Endothelial cell (in vitro differentiated cells): Measurements from ENCODE around the gene YTHDF2. TPM values are rescaled to one million over a fixed set of nuclear protein-coding genes. Genes with fewer than 3 reads are reported as not detected.

Experiments
- DNase-seq: peaks from one replicate; pipeline ENCODE4 v3.0.0; 2021; ENCODE audit warnings: low spot score
- H3K27ac Mint-ChIP-seq: one replicate; pipeline ENCODE4 v1.8.0; 2021; ENCODE audit warnings: mixed read lengths, inconsistent platforms; ENCODE audit not compliant: unreplicated experiment
- H3K27me3 Mint-ChIP-seq: one replicate; pipeline ENCODE4 v1.8.0; 2021; ENCODE audit warnings: mild to moderate bottlenecking, moderate library complexity, mixed read lengths, inconsistent platforms; ENCODE audit not compliant: unreplicated experiment
- H3K36me3 Mint-ChIP-seq: one replicate; pipeline ENCODE4 v1.8.0; 2021; ENCODE audit warnings: mild to moderate bottlenecking, low read depth, mixed read lengths, inconsistent platforms; ENCODE audit not compliant: unreplicated experiment
- H3K4me1 Mint-ChIP-seq: one replicate; pipeline ENCODE4 v1.8.0; 2021; ENCODE audit warnings: mild to moderate bottlenecking, mixed read lengths, inconsistent platforms; ENCODE audit not compliant: unreplicated experiment
- H3K4me3 Mint-ChIP-seq: one replicate; pipeline ENCODE4 v1.8.0; 2021; ENCODE audit warnings: mild to moderate bottlenecking, mixed read lengths, inconsistent platforms; ENCODE audit not compliant: unreplicated experiment
- H3K9me3 Mint-ChIP-seq: one replicate; pipeline ENCODE4 v1.8.0; 2021; ENCODE audit warnings: mixed read lengths, inconsistent platforms; ENCODE audit not compliant: unreplicated experiment
- total RNA-seq: library from RNA; stranded (reverse); fragmentation: NEBNext Ultra II Directional; extraction: Animal tissue kit (Norgen Biotek cat#: 25700); gene quantifications from one replicate; pipeline ENCODE4 v1.2.1, GENCODE V29; 2021; ENCODE audit not compliant: unreplicated experiment
- TF ChIP-seq, protein P1 (sequence below): fragments of 200-600 bp; sonication (generic); IDR thresholded peaks from one replicate; pipeline ENCODE4 v1.5.0; 2021; ENCODE audit warnings: antibody characterized with exemption; ENCODE audit not compliant: unreplicated experiment

YTHDF2 gene
- total RNA-seq, 1 donor from 2014 or later = 118 TPM

DNA sequence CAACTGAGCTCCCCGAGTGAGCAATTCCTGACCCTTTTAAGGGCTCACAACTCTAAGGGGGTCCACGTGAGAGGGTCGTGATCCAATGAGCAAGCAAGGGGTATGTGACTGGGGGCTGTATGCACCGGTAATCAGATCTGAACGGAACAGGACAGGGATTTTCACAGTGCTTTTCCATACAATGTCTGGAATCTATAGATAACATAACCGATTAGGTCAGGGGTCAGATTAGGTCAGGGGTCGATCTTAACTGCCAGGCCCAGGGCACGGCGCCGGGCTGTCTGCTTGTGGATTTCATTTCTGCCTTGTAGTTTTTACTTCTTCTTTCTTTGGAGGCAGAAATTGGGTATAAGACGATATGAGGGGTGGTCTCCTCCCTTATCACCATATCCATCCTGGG is 44.6 kb downstream of the YTHDF2 start:
- TF ChIP-seq, protein P1, sequence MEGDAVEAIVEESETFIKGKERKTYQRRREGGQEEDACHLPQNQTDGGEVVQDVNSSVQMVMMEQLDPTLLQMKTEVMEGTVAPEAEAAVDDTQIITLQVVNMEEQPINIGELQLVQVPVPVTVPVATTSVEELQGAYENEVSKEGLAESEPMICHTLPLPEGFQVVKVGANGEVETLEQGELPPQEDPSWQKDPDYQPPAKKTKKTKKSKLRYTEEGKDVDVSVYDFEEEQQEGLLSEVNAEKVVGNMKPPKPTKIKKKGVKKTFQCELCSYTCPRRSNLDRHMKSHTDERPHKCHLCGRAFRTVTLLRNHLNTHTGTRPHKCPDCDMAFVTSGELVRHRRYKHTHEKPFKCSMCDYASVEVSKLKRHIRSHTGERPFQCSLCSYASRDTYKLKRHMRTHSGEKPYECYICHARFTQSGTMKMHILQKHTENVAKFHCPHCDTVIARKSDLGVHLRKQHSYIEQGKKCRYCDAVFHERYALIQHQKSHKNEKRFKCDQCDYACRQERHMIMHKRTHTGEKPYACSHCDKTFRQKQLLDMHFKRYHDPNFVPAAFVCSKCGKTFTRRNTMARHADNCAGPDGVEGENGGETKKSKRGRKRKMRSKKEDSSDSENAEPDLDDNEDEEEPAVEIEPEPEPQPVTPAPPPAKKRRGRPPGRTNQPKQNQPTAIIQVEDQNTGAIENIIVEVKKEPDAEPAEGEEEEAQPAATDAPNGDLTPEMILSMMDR = no peak
- no peaks in the 10 kb centered on the region for H3K9me3 Mint-ChIP-seq
- H3K36me3 Mint-ChIP-seq = no peaks in the 10 kb centered on the region
- no peak for DNase-seq
- peaks cover 15% of the 10 kb centered on the region for H3K4me1 Mint-ChIP-seq
- no peak overlapping the region for H3K27ac Mint-ChIP-seq
- peaks cover 1% of the 10 kb centered on the region for H3K27me3 Mint-ChIP-seq
- H3K4me3 Mint-ChIP-seq = no peak overlapping the region

DNA sequence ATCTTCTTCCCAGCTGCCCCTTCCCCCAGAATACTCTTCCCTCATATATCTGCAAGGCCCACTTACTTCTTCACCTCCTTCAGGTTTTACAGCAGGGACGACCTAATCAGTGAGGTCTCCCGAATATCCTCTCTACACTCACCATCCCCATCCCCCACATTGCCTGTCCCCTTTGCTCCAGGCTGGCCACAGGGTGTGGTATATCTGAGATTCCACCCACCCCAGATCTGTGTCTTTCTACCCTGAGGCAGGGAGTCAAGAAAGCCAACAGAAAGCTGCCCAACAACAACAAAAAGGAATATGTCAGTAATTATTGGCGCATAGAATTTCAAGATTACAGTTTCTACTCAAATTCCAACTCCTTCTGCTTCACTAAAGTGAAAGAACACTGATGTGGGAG is 45.3 kb downstream of the YTHDF2 start:
- TF ChIP-seq, protein P1 = no peak
- no peak for DNase-seq
- Mint-ChIP-seq H3K27ac (no peak overlapping the region), H3K36me3 (no peaks in the 10 kb centered on the region), H3K27me3 (peaks cover 4% of the 10 kb centered on the region), H3K4me3 (no peak overlapping the region), H3K9me3 (no peaks in the 10 kb centered on the region), H3K4me1 (peaks cover 15% of the 10 kb centered on the region)

DNA sequence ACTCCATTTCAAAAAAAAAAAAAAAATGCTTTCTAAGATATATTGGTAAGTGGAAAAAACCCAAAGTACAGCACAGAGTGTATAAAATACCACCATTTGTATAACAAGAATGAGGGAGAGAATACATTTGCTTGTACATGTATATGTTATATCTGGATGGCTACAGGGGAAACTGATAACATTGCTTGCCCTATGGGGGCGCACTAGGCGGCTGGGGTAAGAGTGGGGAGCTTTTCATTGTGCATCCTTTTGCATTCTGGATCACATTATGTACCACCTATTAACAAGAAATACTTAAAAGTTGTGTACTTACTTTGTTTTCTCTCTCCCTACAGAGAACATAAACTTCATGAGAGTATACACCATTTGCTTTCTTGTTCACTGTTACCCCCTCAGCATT is 46.6 kb downstream of the YTHDF2 start:
- Mint-ChIP-seq H3K36me3 (no peaks in the 10 kb centered on the region), H3K4me3 (no peak overlapping the region), H3K27me3 (peaks cover 4% of the 10 kb centered on the region), H3K9me3 (no peaks in the 10 kb centered on the region), H3K27ac (no peak overlapping the region), H3K4me1 (peaks cover 15% of the 10 kb centered on the region)
- no peak for DNase-seq
- TF ChIP-seq, protein P1 = no peak

DNA sequence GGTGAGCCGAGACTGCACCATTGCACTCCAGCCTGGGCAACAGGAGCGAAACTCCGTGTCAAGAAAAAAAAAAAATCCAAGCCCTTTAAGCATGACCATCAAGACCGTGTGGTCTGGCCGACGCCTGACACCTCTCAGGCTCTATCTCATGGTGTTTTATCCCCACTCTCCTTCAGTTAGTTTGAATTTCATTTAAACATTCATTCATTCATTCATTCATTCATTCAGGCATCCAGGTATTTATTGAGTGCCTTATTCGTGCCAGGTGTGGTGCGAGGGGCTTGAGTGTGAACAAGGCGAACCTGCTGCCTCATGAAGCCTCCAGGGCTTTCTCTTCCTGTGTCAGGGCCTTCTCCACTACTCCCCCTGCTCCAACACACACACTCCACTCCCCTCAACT is 52.7 kb downstream of the YTHDF2 start:
- Mint-ChIP-seq H3K36me3 (no peaks in the 10 kb centered on the region), H3K9me3 (no peaks in the 10 kb centered on the region), H3K27ac (no peak overlapping the region), H3K4me1 (peaks cover 5% of the 10 kb centered on the region), H3K27me3 (peaks cover 7% of the 10 kb centered on the region), H3K4me3 (no peak overlapping the region)
- TF ChIP-seq, protein P1 = no peak
- no peak for DNase-seq

DNA sequence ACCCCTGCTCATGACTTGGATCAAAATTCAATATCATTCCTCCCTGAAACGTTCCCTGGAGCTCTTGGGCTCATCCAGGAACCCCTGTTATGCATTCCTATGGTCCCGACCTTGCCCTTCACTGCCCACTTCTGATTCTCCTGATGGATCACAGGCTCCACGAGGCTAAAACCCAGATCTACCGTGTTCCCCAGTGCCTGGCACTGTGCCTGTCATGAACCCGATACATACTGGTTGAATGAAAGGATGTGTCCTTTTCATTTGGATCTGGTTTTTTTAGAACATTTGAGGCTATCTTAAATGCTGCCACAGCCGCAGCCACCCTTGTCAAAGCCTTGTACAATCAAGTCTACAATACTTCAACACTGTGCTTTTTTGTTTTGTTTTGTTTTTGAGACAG is 53.1 kb downstream of the YTHDF2 start:
- no peak overlapping the region for H3K4me3 Mint-ChIP-seq
- DNase-seq = no peak
- no peaks in the 10 kb centered on the region for H3K36me3 Mint-ChIP-seq
- no peaks in the 10 kb centered on the region for H3K9me3 Mint-ChIP-seq
- TF ChIP-seq, protein P1 = no peak
- no peak overlapping the region for H3K27ac Mint-ChIP-seq
- peaks cover 5% of the 10 kb centered on the region for H3K4me1 Mint-ChIP-seq
- peaks cover 7% of the 10 kb centered on the region for H3K27me3 Mint-ChIP-seq
